HEK293 (cell line): ENCODE results near the gene RSL24D1.

Experiments used
- CTCF ChIA-PET: fragments of 350-600 bp; formaldehyde crosslinking; extraction: SDS; loops from one replicate; lab custom pipeline; 2021; ENCODE audit warnings: antibody characterized with exemption; lab: Yijun Ruan, JAX
- POLR2A ChIA-PET: fragments of 300-600 bp; formaldehyde crosslinking; extraction: SDS; loops from one replicate; lab custom pipeline; 2020; ENCODE audit warnings: antibody characterized with exemption, inconsistent platforms; lab: Yijun Ruan, JAX
- H3K27ac ChIP-seq: fragments of 200-500 bp; sonication (Bioruptor generic); 2 replicates; pipeline ENCODE4 v1.5.1; 2014; ENCODE audit warnings: low read depth, low read length, control low read depth, inconsistent platforms; ENCODE audit errors: extremely low read depth
- H3K36me3 ChIP-seq, 2 experiments: fragments of 200-500 bp in 1 of 2; sonication (Bioruptor generic) in 1 of 2; 1 replicate in 1 of 2; 2 replicates in 1 of 2; pipeline ENCODE4 v1.5.1; 2014 to 2017; ENCODE audit warnings: inconsistent platforms in 2 of 2, low read length in 2 of 2; ENCODE audit not compliant: control insufficient read depth in 2 of 2, insufficient read depth in 1 of 2
- H3K4me1 ChIP-seq: fragments of 200-500 bp; sonication (Bioruptor generic); 2 replicates; pipeline ENCODE4 v1.5.1; 2014; ENCODE audit warnings: mild to moderate bottlenecking, low read length, inconsistent platforms; ENCODE audit not compliant: control insufficient read depth, insufficient read depth
- H3K4me3 ChIP-seq: 2 replicates; pipeline ENCODE4 v1.5.1; 2011; ENCODE audit warnings: low read depth, mild to moderate bottlenecking, control low read depth, low read length, moderate library complexity
- H3K9me3 ChIP-seq: fragments of 200-500 bp; sonication (Bioruptor generic); 2 replicates; pipeline ENCODE4 v1.5.1; 2014; ENCODE audit warnings: low read depth, low read length, inconsistent platforms; ENCODE audit not compliant: control insufficient read depth, insufficient read depth
- ATF2 ChIP-seq: fragments of 450-650 bp; formaldehyde crosslinking; IDR thresholded peaks from 2 replicates; pipeline ENCODE4 v1.5.1; 2016; ENCODE audit warnings: missing biosample characterization, missing genetic modification characterization, low read depth
- EGR2 ChIP-seq: fragments of 450-650 bp; formaldehyde crosslinking; IDR thresholded peaks from 2 replicates; pipeline ENCODE4 v1.5.1; 2016; ENCODE audit warnings: low read depth, missing biosample characterization, missing genetic modification characterization
- GLIS1 ChIP-seq: fragments of 450-650 bp; formaldehyde crosslinking; IDR thresholded peaks from 2 replicates; pipeline ENCODE4 v1.5.1; 2016; ENCODE audit warnings: missing biosample characterization, missing genetic modification characterization
- HOXD13 ChIP-seq: sonication (generic); formaldehyde crosslinking; IDR thresholded peaks from 2 replicates; pipeline ENCODE4 v1.8.0; 2022; ENCODE audit warnings: missing genetic modification reagents, borderline replicate concordance
- KLF9 ChIP-seq: fragments of 450-650 bp; formaldehyde crosslinking; IDR thresholded peaks from 2 replicates; pipeline ENCODE4 v1.5.1; 2016; ENCODE audit warnings: missing biosample characterization, missing genetic modification characterization, low read depth
- ZNF211 ChIP-seq: fragments of 450-650 bp; formaldehyde crosslinking; IDR thresholded peaks from 2 replicates; pipeline ENCODE4 v1.5.1; 2016; ENCODE audit warnings: low read depth, missing biosample characterization, missing genetic modification characterization
- ZNF248 ChIP-seq: fragments of 450-650 bp; formaldehyde crosslinking; IDR thresholded peaks from 2 replicates; pipeline ENCODE4 v1.5.1; 2017; ENCODE audit warnings: missing biosample characterization, missing genetic modification characterization
- ZNF302 ChIP-seq: fragments of 450-650 bp; formaldehyde crosslinking; IDR thresholded peaks from 2 replicates; pipeline ENCODE4 v1.5.1; 2016; ENCODE audit warnings: missing biosample characterization, missing genetic modification characterization, low read depth
- ZNF433 ChIP-seq: fragments of 450-650 bp; formaldehyde crosslinking; IDR thresholded peaks from 2 replicates; pipeline ENCODE4 v1.5.1; 2016; ENCODE audit warnings: missing biosample characterization, missing genetic modification characterization, low read depth
- ZNF514 ChIP-seq: fragments of 450-650 bp; formaldehyde crosslinking; IDR thresholded peaks from 2 replicates; pipeline ENCODE4 v1.5.1; 2016; ENCODE audit warnings: missing biosample characterization, missing genetic modification characterization
- ZNF548 ChIP-seq: fragments of 450-650 bp; formaldehyde crosslinking; IDR thresholded peaks from 2 replicates; pipeline ENCODE4 v1.5.1; 2016; ENCODE audit warnings: missing biosample characterization, missing genetic modification characterization
- ZNF785 ChIP-seq: fragments of 450-650 bp; formaldehyde crosslinking; IDR thresholded peaks from 2 replicates; pipeline ENCODE4 v1.5.1; 2016; ENCODE audit warnings: missing biosample characterization, missing genetic modification characterization
- ZXDB ChIP-seq: fragments of 450-650 bp; formaldehyde crosslinking; IDR thresholded peaks from 2 replicates; pipeline ENCODE4 v1.5.1; 2016; ENCODE audit warnings: missing biosample characterization, missing genetic modification characterization
- TF ChIP-seq, protein P1 (sequence below): fragments of 450-650 bp; formaldehyde crosslinking; conservative IDR thresholded peaks from 2 replicates; pipeline ENCODE4 v1.5.1; 2016; ENCODE audit warnings: low read depth, missing biosample characterization, missing genetic modification characterization
- TF ChIP-seq, protein P2 (sequence below): fragments of 450-650 bp; formaldehyde crosslinking; IDR thresholded peaks from 2 replicates; pipeline ENCODE4 v1.5.1; 2017; ENCODE audit warnings: missing biosample characterization, missing genetic modification characterization
- TF ChIP-seq, protein P3 (sequence below): fragments of 450-650 bp; IDR thresholded peaks from 2 replicates; pipeline ENCODE4 v1.5.1; 2018; ENCODE audit warnings: missing biosample characterization, missing genetic modification characterization

RSL24D1 gene

GRCh38 chr15:55230953-55231352, 34.2 kb upstream of the RSL24D1 start (continued):
- no peak for TF ChIP-seq ATF2

- CTCF ChIA-PET = interaction anchor here (0.7 kb wide), 1 partner anchor 394 kb away, joined by 5 read pairs; no protein-coding TSS in a partner anchor
Observed at GRCh38 chr15:55230051-55230670, 33.4 kb upstream of the RSL24D1 start.

DNA sequence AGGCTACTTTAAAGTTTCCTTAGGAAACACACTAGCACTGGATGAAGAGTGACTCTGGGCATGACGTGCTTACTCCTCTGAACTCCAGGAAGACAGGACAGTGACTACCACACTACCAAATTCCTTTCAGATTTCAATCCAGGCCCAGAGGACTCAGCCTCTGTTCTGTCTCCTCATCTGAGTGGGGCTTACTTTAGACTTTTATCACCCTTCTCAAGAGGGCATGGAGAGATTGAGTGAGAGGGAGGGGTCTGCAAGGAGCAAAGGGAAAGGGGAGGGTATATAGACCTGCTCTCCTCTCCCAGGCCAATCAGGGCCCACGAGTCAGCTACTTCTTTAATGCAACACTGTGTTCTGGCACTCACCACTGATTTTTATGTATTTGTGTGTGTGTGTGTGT, 29.4 kb upstream of the RSL24D1 start:
- Histone ChIP-seq H3K36me3 (no peaks in the 10 kb centered on the region), H3K27ac (no peak overlapping the region), H3K9me3 (no peaks in the 10 kb centered on the region), H3K4me1 (no peaks in the 10 kb centered on the region), H3K4me3 (no peak overlapping the region)
- TF ChIP-seq ZNF514 = no peak
- no peak for TF ChIP-seq HOXD13 (CRISPR knock-in tag)
- no peak for TF ChIP-seq ZNF248
- no peak for TF ChIP-seq ZNF302 (tag by site-specific recombination)
- no peak for TF ChIP-seq ZNF433 (tag by site-specific recombination)
- TF ChIP-seq, protein P1, sequence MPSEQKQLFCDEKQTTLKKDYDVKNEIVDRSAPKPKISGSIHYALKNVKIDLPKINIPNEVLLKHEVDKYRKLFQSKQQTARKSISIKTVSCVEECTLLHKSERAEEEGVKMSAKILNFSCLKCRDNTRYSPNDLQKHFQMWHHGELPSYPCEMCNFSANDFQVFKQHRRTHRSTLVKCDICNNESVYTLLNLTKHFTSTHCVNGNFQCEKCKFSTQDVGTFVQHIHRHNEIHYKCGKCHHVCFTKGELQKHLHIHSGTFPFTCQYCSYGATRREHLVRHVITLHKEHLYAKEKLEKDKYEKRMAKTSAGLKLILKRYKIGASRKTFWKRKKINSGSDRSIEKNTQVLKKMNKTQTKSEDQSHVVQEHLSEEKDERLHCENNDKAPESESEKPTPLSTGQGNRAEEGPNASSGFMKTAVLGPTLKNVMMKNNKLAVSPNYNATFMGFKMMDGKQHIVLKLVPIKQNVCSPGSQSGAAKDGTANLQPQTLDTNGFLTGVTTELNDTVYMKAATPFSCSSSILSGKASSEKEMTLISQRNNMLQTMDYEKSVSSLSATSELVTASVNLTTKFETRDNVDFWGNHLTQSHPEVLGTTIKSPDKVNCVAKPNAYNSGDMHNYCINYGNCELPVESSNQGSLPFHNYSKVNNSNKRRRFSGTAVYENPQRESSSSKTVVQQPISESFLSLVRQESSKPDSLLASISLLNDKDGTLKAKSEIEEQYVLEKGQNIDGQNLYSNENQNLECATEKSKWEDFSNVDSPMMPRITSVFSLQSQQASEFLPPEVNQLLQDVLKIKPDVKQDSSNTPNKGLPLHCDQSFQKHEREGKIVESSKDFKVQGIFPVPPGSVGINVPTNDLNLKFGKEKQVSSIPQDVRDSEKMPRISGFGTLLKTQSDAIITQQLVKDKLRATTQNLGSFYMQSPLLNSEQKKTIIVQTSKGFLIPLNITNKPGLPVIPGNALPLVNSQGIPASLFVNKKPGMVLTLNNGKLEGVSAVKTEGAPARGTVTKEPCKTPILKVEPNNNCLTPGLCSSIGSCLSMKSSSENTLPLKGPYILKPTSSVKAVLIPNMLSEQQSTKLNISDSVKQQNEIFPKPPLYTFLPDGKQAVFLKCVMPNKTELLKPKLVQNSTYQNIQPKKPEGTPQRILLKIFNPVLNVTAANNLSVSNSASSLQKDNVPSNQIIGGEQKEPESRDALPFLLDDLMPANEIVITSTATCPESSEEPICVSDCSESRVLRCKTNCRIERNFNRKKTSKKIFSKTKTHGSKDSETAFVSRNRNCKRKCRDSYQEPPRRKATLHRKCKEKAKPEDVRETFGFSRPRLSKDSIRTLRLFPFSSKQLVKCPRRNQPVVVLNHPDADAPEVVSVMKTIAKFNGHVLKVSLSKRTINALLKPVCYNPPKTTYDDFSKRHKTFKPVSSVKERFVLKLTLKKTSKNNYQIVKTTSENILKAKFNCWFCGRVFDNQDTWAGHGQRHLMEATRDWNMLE = no peak
- TF ChIP-seq, protein P2, sequence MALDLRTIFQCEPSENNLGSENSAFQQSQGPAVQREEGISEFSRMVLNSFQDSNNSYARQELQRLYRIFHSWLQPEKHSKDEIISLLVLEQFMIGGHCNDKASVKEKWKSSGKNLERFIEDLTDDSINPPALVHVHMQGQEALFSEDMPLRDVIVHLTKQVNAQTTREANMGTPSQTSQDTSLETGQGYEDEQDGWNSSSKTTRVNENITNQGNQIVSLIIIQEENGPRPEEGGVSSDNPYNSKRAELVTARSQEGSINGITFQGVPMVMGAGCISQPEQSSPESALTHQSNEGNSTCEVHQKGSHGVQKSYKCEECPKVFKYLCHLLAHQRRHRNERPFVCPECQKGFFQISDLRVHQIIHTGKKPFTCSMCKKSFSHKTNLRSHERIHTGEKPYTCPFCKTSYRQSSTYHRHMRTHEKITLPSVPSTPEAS (tag by site-specific recombination) = no peak
- TF ChIP-seq EGR2 (tag by site-specific recombination) = no peak
- no peak for TF ChIP-seq KLF9 (tag by site-specific recombination)
- ChIA-PET POLR2A (no interaction called here), CTCF (no interaction called here)

More at GRCh38 chr15:55230051-55230670, 33.4 kb upstream of the RSL24D1 start:
- POLR2A ChIA-PET = no interaction called here
- no peaks in the 10 kb centered on the region; a peak in 1 of 3 replicates for H3K36me3 ChIP-seq
- H3K9me3 ChIP-seq = no peaks in the 10 kb centered on the region
- H3K4me1 ChIP-seq = no peaks in the 10 kb centered on the region
- TF ChIP-seq ZNF785 (tag by site-specific recombination) (no peak), ZNF548 (tag by site-specific recombination) (no peak), GLIS1 (no peak)
- no peak overlapping the region for H3K27ac ChIP-seq
- no peak overlapping the region for H3K4me3 ChIP-seq

GRCh38 chr15:55224892-55225291, 28.2 kb upstream of the RSL24D1 start:
- Histone ChIP-seq H3K27ac (no peak overlapping the region), H3K36me3 (no peaks in the 10 kb centered on the region), H3K4me3 (no peak overlapping the region), H3K9me3 (no peaks in the 10 kb centered on the region), H3K4me1 (no peaks in the 10 kb centered on the region)
- POLR2A ChIA-PET = no interaction called here
- no peak for TF ChIP-seq ZXDB
- TF ChIP-seq ZNF211 (tag by site-specific recombination) = no peak
- TF ChIP-seq, protein P3, sequence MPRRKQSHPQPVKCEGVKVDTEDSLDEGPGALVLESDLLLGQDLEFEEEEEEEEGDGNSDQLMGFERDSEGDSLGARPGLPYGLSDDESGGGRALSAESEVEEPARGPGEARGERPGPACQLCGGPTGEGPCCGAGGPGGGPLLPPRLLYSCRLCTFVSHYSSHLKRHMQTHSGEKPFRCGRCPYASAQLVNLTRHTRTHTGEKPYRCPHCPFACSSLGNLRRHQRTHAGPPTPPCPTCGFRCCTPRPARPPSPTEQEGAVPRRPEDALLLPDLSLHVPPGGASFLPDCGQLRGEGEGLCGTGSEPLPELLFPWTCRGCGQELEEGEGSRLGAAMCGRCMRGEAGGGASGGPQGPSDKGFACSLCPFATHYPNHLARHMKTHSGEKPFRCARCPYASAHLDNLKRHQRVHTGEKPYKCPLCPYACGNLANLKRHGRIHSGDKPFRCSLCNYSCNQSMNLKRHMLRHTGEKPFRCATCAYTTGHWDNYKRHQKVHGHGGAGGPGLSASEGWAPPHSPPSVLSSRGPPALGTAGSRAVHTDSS (tag by site-specific recombination) = no peak
- CTCF ChIA-PET = no interaction called here
